ENCODE measurements around the gene TRIM44.

DNA sequence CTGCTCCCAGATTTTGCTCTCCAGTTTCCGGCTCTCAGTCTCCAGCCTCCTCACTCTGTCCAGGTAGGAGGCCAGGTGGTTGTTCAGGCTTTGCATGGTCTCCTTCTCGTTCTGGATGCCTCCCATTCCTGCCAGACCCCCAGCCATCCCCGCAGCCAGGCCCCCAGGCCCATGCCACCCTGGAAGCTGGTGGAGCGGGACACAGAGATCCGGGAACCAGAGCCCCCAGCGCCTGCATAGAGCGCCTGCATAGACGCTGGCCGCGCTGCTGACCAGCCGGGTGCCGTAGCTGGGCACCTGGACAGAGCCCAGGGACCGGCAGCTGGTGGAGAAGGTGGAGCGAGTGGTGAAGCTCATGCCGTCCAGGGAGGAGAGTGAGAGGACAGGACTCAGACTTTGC, 198.6 kb downstream of the TRIM44 start:
- TF ChIP-seq POLR2AphosphoS5 (IDR thresholded peaks at IDR 0.05), result no peak
- TF ChIP-seq, protein P1, sequence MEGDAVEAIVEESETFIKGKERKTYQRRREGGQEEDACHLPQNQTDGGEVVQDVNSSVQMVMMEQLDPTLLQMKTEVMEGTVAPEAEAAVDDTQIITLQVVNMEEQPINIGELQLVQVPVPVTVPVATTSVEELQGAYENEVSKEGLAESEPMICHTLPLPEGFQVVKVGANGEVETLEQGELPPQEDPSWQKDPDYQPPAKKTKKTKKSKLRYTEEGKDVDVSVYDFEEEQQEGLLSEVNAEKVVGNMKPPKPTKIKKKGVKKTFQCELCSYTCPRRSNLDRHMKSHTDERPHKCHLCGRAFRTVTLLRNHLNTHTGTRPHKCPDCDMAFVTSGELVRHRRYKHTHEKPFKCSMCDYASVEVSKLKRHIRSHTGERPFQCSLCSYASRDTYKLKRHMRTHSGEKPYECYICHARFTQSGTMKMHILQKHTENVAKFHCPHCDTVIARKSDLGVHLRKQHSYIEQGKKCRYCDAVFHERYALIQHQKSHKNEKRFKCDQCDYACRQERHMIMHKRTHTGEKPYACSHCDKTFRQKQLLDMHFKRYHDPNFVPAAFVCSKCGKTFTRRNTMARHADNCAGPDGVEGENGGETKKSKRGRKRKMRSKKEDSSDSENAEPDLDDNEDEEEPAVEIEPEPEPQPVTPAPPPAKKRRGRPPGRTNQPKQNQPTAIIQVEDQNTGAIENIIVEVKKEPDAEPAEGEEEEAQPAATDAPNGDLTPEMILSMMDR (IDR thresholded peaks at IDR 0.05), result no peak

Measured in breast epithelium (tissue), 3 donors.